HG03175 (cell line): ENCODE results near the gene ZNF385A.

Experiments
- ATAC-seq: cut with Tn5 transposase; IDR thresholded peaks from one replicate; pipeline ENCODE4 v1.9.1; 2021; ENCODE audit warnings: mild to moderate bottlenecking, moderate library complexity; ENCODE audit not compliant: unreplicated experiment

ZNF385A gene

DNA sequence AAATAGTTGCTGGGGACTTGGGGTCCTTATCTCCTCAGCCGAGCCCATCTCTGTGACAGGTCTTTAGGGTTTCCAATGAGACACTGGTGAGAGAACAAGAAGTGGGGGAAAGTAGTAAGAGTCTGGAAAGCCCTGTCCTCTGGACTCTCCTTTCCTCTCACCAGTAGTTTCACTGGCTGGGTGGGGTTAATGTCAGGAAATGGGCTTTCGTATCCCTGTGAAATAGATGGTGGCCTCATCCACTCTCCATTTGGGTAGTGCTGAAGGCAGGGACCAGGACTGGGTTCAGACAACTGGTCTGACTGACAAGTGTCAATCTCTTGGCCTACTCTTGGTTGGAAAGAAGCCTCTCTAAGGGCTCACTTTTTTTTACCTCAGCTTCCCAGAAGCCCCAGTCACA, 7.5 kb downstream of the ZNF385A start:
- ATAC-seq, result no peak

DNA sequence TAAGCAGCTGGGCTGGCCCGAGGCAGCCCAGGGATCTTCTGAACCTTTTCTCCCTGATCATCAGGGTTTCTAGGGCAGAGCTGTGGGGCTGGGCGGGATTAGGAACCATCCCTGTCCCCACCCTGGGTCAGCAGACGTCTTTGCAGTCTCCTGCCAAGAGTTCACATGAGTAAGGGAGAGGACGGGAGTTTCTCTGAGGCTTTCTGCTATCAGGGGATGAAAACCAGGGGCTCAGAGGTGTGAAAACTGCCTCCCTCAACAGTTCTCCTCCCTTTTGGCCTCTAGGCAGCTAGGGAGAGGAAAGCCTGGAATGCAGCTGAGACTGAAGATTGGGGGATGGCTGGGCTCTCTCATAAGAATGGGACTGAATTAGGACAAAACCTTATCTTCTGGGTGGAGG, 7.9 kb downstream of the ZNF385A start:
- no peak for ATAC-seq

DNA sequence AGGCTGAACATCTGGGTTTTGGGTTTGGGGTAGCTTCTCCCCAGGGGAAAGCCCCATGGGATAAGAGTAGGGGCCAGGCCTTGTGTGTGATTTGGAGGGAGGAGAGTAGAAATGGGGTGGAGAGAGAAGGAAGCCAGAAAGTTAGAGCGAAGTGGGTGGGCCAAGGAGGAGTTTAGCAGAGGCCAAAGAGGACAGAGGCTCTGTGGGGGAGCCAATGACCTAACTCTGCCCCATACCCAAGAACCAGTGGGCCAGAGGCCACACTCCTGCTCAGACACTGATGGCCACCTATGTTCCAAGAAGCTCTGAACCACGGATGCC, 9.3 kb downstream of the ZNF385A start:
- ATAC-seq, result no peak

DNA sequence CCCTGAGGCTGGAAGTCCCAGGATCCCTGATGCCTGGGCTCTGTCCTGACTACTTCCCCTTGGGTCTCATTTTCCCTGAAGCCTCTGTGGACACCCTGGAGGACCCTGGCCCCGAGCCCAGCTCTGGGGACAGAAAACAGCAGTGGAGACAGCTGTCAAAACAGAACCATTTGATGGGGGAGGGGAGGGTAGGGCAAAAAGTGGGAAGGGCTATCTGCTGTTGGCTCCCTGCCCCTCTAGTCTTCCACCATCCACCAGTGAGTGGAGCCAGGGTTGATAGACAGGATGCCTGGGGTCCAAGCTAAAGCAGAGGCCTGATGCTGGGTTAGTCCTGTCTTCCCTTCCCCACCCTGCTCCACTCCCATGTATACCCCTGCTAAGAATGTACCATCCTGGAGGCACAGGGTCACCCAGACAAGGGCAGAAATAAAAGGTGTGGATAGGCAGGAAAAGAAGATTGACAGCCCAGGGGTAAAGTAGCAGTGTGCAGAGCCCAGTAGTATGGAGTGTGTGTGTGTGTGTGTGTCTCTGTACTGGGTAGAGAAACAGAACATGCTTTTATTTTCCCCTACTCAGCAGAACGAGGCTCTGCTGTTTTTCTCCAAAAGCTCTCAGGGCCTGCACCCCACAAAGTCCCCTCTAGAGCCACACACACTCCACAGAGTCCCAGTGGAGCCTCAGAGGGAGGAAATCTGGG, 9.8 kb downstream of the ZNF385A start:
- ATAC-seq, result no peak

DNA sequence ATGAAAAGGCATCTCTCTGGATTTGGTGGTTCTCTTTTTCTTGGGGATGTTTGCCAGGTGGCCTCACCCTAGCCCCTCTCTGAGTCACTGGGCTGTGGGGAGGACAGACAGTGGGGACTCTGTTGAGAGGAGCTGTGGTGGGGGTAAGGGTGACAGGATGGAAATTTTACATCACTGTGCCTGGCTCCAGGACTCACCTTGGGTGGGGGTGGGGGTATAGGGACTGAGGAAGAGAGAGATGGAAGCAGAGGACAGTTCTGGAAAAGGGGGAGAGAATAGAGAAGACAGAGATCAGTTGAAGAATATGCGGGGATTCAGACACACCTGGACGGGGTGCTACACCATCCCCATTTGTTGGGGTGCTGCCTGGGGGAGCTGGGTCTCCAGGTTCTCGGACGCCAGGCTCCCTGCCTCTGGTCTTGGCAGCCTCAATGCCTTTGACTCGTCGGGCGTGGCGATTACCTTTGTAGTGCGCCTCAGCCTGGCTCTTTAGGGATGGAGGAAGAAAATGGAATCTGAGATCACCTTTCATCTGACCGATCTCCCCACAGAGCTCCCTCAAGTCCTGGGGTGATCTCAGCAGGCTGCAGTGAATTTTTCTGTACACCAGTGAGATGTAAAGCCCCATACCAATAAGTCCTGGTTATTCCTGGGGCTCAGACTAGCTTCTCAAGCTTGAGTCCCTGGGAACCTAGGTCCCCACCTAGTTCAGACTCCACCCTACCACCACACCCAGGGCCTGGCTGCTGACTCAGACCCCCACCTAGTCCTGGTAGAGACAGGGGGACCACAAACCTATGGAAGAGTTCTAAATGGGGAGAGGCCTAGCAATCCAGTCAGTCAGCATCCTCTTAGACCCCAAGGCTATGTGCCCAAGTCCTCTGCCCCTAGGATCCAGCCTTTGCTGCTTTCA, 10.6 kb downstream of the ZNF385A start:
- ATAC-seq, result no peak

DNA sequence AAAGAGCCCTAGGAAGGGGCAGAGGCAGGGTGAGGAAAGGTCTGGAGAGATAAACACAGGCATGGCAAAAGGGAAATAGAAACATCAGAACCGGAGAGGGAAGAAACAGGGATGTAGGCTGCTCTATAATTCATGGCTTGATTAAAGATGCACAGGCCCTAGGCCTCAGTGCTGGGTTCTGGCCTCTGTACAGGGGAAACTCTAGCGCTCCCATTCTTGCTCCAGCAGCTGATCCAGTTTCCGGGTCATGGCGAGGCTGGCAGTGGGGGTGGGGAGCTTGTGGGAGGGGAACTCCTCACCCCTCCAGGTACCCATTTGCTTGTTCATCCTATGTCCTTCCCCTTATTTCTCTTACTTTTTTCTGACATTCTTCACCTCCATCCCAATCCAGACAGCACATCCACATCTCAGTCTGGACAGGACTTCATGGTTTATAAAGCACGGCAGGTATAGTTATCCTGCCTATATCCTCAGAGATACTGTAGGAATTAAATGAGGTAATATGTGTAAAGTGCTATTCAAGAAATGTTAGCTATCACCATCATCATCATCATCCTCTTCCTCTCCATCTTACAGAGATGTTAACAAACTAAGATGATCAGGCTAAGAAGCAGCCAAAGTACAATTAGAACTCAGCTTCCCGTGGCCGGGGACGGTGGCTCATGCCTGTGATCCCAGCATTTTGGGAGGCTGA, 12.3 kb downstream of the ZNF385A start:
- ATAC-seq, result no peak

DNA sequence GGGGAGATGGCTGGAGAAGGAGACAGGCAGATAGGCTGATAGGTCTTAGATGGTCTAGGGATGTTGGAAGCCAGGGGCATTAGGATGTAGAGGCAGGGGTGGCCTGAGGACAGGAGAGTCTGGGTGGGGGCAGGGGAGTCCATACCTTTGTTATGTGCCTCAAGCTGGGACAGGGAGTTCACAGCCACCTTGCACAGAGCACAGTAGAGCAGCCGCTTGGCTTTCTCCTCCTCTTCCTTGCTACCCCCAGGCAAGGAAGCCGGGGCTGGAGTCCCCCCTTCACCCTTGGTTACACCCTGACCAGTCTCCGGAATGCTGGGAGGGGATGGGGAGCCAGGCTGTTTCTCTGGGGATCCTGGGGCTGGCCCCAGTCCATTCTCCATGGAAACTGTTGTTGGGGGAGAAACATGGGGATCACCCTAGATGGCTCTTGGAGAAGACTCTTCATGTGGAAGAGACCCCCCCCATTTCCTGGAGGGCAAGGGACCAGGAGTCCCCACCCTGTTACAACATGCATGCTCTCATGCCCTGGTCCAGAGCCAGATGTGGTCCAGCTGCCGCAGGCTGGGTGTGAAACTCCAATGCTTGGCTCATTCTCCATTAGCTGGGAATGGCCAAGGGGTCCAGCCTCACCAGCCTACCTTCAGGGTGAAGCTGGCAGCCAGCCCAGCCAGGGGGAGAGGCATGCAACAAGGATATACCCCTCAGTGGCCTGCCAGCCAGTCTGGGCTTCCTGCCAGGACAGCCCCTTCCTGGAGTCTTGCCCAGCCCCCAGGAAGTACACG, 13.0 kb downstream of the ZNF385A start:
- no peak for ATAC-seq

DNA sequence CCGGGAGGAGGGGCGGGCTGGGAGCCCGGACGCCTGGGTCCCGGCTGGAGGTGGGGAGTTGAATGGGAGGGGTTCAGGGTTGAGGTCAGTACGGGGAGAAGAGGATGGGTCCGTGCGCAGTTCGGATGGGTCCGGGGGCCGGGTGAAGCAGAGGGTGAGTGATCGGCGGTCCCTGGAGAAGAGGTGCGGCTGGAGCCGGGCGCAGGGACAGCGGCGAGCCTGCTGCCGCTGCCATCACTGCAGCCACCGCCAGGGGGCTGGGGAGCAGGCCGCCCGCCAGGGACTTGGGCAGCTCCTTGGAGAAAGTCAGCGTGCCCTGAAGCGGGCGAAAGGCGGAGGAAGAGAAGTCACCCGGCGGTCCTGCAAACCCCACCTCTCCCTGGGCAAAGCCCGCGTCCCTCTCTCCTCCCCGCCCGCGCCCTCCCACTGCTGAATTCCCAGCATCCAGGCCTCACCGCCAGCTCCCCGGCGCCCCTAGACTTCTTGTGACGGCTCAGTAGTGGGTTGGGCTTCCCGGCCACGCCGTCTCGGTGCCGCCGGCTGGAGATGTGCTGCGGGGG, 14.3 kb downstream of the ZNF385A start:
- no peak for ATAC-seq

DNA sequence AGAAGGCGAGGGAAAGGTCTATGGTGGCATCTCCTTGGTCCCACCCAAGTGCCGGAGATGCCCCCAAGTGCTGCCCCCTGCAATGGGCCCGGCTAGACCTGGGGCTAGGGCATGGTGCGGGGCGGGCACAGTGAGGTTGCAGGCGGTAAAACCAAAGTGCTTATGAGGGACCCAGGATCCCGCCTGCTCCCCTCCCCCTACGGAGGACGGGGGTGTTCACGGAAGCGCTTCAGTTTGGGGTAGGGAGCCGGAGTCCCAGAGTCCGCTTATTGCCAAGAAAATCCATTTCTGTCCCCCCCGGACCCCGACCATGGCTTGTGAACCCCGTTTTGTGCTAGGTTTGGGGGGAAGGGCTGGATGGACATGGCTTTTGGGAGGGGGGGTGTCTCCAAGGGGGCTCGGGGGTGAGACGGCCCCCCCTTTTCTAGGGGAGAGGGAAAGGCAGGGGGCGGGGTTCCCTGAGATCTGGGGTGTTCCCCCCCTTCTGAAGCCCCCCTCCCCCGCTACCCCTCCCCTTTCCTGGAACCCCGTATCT, 14.9 kb downstream of the ZNF385A start:
- ATAC-seq, result no peak

DNA sequence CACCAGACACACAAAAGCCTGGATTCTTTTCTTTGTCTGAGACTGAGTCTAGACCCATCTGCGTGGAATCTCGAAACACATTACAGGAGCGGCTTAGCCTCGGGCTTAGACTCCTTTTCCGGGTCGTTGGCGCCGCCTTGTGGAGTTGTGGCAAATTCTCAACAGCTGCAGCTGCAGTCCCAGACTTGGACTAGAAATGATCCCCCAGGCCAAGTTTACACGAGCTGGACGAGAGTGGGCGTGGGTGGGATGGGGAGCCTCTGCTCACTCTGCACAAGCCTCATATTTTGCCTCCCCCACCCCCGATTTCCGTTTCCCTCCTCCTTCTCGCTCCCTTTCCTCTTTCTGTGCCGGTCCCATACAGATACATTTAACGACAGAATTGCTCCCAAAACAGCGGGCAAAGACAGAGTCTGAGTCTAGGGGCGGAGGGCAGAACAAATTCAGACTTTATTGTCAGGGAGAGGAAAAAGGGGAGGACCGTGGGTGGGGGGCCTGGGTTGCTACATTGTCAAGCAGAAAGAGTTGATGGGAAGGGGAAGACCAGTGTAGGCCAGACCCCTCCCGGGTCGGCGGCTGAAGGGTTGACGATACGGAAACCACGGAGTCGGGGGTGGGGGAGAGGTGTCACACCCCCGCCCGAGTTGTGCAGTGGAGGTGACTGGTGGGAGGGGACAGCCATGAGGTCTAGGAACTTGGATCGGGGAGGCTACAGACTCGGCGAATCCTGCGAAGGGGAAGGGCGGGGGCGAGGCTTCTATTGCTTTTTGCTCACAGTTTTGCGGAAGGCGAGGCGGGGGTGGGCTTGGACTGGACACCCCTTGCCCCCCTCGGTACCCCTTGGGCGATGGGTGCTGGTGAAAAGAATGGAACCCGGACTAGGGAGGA, 15.6 kb downstream of the ZNF385A start:
- peak; percentile 81 for ATAC-seq

DNA sequence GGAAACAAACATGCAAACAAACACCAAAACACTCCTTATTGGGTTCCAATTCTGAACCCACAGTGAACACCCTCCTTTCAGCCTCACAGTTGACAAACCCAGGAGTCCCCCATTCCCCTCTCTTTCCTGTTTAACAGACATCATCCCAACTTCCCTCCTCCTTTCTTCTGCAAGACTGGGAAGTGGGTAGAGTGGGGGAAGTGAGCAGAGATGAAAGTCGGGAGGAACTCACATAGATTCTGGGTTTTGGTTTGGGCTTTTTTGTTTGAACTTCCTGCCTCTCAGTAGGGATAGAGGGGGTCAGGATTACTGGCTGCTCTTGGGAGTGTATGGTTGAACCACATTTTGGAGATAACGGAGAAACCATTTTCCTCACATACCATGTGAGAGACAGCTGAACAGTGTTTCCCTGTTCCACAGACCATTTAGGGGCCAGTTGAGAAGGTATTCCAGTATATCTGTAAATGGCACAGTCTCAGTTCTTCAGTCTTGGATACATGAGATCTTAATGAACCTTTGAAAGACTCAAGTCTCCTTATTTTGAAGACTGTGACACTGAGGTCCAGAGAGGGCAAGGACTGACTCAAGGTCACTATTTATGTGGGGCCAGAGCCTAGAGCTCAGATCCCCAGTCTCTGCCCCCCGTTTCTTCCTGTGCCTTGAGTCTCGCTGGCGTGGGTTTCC, 16.4 kb downstream of the ZNF385A start:
- peak; percentile 25 for ATAC-seq

DNA sequence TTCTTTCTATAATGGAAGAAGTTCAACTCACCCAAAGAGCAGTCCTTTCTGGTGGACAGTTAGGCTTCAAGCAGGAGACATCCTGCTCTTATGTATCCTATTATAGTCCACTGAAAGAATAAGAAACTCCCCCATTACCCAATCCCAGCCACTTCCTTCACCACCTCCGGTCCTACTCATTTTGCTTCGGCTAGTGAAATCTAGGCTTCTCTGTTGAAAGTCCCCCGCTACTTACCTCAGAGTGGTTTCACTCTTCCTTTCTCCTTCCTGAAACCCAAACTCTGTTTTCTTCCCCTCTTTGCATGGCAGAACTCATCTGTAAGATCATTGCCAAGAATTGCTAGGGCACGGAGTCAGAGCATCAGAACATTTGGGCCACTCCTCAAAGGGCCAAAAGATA, 20.1 kb downstream of the ZNF385A start, which contains the start of gene GPR84:
TSS of gene GPR84 (minus strand) at position 74 of the 400 bp plus-strand sequence. CDS start 635 bp downstream, outside the sequence.
- ATAC-seq, result peak; percentile 45

DNA sequence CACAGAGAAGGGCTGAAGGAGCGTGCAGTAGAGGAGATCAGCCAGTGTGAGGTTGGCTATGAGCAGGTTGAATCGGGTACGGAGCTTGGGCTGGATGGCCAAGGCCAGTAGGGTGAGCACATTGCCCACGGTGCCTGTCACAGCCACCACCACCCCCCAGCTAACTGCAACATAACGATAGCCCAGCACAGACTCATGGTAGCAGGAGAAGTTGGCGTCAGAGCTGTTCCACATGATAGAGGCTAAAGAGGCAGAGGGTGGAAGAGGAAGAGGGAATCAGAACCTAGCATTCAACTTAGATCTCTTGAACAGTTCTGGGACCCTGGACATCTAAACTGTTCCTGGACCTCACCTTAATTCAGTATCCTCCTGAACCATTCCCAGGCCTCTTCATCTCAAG, 20.9 kb downstream of the ZNF385A start:
- no peak for ATAC-seq

DNA sequence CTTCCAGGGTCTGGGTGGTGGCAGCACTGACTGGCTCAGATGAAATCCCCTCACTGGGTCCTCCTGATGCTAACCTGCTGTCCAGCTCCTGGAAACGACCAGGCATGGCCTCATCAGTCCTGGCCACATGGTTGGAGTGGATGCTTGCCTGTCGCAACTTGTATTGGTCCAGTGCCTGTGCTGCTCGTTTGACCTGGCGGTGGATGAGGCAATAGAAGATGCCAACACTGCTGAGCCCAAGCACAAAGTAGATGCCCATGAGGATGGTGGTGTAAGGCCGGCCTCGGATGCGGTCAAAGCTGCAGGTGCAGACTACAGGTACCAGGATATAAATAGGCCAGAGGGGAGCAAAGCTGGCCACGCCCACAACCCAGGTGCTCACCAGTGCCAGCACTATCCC, 21.5 kb downstream of the ZNF385A start:
- no peak for ATAC-seq

DNA sequence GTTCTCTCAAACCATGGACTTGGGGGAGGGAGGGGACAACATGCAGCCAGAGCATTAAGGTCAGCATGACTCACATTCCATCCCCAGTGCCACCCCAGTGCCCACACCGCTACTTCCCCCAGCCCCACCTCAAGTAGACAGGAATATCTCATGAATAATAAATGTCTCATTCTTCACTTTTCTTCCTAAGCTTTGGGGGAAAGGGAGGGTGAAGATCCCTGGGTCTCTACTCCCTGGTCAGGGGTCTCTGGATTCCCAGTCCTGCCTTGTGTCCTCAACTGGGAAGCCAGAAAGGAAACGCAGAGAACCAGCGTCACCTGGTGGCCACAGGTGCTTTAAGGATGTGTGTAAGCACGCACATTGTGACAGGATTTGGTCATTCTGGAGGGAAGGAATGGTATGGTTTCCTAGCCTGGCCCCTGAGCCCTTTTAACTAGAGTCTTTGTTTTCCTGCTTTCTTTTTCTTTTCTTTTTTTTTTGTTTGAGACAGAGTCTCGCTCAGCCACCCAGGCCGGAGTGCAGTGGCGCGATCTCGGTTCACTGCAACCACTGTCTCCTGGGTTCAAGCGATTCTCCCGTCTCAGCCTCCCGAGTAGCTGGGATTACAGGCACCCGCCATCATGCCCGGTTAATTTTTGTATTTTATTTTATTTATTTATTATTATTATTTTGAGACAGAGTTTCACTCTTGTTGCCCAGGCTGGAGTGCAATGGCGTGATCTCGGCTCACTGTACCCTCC, 23.6 kb downstream of the ZNF385A start:
- no peak for ATAC-seq

DNA sequence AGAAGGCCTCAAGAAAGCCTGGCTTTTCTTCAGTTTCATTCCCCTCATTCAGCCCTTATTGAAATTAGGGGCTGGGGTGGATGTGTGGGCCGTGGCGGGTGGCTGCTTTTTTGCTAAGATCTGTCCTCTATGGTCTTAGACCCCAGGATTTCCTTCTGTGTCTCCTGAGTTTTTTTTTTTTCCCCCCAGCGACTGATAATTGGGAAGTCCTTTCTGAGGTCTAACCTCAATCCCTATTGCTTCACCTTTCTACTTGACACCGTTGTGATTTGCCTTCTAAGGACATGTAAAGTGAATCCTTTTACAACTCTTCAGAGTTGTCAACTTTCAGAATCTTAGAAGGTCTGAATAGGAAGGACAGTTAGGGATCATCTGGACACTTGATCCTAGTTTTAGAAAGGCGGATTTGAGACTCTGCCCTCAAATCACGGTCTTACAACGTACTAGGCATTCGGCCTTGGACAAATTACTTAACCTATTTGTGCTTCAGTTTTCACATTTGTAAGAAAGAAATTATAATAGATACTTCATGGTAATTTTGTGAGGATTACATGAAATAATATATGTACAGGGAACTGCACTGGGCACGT, 24.7 kb downstream of the ZNF385A start:
- ATAC-seq, result no peak

DNA sequence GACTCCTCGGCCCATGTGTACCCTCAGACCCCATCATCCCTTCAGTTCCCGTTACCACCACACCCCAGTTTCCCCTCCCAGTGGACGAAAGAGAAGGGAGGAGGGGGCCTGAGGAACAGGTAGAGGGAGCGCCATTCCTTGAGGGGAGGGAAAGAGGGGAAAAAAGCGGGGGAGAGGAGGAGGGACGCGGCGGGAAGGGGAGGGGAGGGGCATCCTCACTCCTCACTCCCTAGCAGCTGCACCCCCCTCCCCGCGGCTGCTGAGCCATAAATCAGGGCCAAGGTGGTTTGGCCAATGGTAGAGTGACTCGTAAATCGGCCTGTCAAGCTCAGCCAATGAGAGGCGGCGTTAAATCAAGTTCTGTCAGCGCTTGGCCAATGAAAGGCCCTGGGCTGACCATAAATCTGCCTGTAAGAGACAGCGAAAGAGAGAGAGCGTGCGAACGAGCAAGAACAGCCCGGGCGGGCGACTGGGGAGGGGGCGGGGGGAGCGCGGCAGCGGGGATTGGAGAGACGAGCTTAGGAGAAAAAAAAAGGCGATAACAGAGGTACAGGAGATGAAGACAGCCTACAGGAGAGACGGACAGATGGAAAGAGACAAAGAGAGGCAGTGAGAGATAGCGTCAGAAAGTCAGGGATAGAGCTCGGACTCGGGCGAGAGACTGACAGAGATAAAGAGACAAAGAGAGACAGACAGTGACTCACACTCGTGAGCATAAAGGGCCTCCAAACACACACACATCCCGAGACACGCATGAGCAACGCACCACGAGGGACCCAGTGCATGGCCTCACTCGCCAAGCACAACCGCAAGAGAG, 25.4 kb downstream of the ZNF385A start:
- ATAC-seq, result peak; percentile 99
